Measurements from ENCODE around the gene KDM6A. TPM values are rescaled to one million over a fixed set of nuclear protein-coding genes. Genes with fewer than 3 reads are reported as not detected.

The KDM6A gene
- total and polyA plus RNA-seq, 9 of the 15 experiments (the other 6 are each of a cell fraction or from before 2014, with no cell fraction given): 8.4 to 34.3 (median 22.9) TPM

- TF ChIP-seq SMARCB1 (IDR thresholded peaks at IDR 0.05; ENCODE audit: insufficient read length, low read depth): no peak
- no peak for TF ChIP-seq HNRNPK (IDR thresholded peaks at IDR 0.05; ENCODE audit: low read depth, low read length, poor library complexity, severe bottlenecking)
Observed at GRCh38 chrX:44961817-44962607, 89.0 kb downstream of the KDM6A start (continued).

GRCh38 chrX:44962944-44963343 lies 90.0 kb downstream of the KDM6A start:
- CTCF ChIA-PET (ENCODE audit: low intra/inter-chr PET ratio): no interaction called here
- ATAC-seq: no peak
- no TSS peak for BruUV-seq (replicated peaks)
- no peak overlapping the region for H3K9ac ChIP-seq (ENCODE audit: insufficient read depth in 1 of 2, low read depth in 2 of 2, low read length in 2 of 2)
- no peak for DNase-seq (ENCODE audit: extremely low read depth in 1 of 4, low spot score in 3 of 4)
- H3K36me3 ChIP-seq (ENCODE audit: control insufficient read depth, insufficient read depth, low read length): peaks cover 19% of the 10 kb centered on the region; the same call in 2 of the 3 replicates
- intact Hi-C loops (cut with micrococcal nuclease) (no loop called here), in situ Hi-C loops (cut with MboI) (no loop called here)
- FAIRE-seq: no peak
- H3K4me1 ChIP-seq (replicated peaks in 1 of 2; ENCODE audit: control insufficient read depth in 2 of 2, insufficient read depth in 2 of 2, low read length in 2 of 2): peaks cover 0 to 3% of the 10 kb centered on the region in 2 experiments; a peak in 2 of 5 replicates
- TF ChIP-seq U2AF2 (optimal IDR thresholded peaks at IDR 0.05; ENCODE audit: low read depth, low read length) (no peak), HDAC2 (IDR thresholded peaks at IDR 0.05) (no peak), ILF3 (IDR thresholded peaks at IDR 0.05; ENCODE audit: borderline replicate concordance) (no peak), RREB1 (CRISPR knock-in tag; IDR thresholded peaks at IDR 0.05) (no peak), ZNF354B (CRISPR knock-in tag; IDR thresholded peaks at IDR 0.05) (no peak), HINFP (tag; conservative IDR thresholded peaks at IDR 0.05; ENCODE audit: low read depth) (no peak), NFRKB (IDR thresholded peaks at IDR 0.05; ENCODE audit: low read depth) (no peak)
- H3K4me2 ChIP-seq (ENCODE audit: insufficient read depth, low read length): no peak overlapping the region
- 87% methylated on average over 5 of the region's 5 CpGs for WGBS (ENCODE audit: insufficient coverage, low coverage, missing lambda C conversion rate)
- H3K27me3 ChIP-seq (ENCODE audit: control insufficient read depth in 2 of 2, insufficient read depth in 2 of 2, low read length in 2 of 2): no peaks in the 10 kb centered on the region
- H4K20me1 ChIP-seq (replicated peaks; ENCODE audit: control insufficient read depth, insufficient read depth, low read length): peaks cover 8% of the 10 kb centered on the region; the same call in 1 of the 2 replicates
- H2AFZ ChIP-seq (ENCODE audit: low read depth, low read length): no peak overlapping the region
- no peak overlapping the region for H3K4me3 ChIP-seq
- POLR2A ChIA-PET: no interaction called here
- H3K79me2 ChIP-seq (ENCODE audit: control insufficient read depth, insufficient read depth, low read length): peaks cover 79% of the 10 kb centered on the region
- no peak overlapping the region for H3K27ac ChIP-seq (ENCODE audit: extremely low read depth, low read depth, low read length)
- H3K9me3 ChIP-seq (replicated peaks; ENCODE audit: control insufficient read depth, insufficient read depth, low read depth, low read length): no peaks in the 10 kb centered on the region
- H3K9me1 ChIP-seq (ENCODE audit: control insufficient read depth, insufficient read depth, low read length): no peaks in the 10 kb centered on the region
